GM12878 (cell line): ENCODE results near the gene PLCB4. TPM values are rescaled to one million over a fixed set of nuclear protein-coding genes. Genes with fewer than 3 reads are reported as not detected.
"Not testable (repeated sequence)": the region's sequence is repeated elsewhere in the genome, so short reads cannot be mapped to it uniquely, and the experiment has no call there.

ENCODE experiments used
- ATAC-seq: fragments of 200-7000 bp; cut with Tn5 transposase; 3 replicates; pipeline ENCODE4 v1.9.1; 2020; ENCODE audit warnings: mild to moderate bottlenecking, moderate library complexity
- BruUV-seq: library from RNA; stranded (reverse); fragments of 400-500 nt; replicated peaks from 2 replicates; lab custom pipeline; 2021; lab: Mats Ljungman, UMichigan
- CTCF ChIA-PET: fragments of 300-600 bp; sonication (Branson Sonifier 250); formaldehyde crosslinking; extraction: SDS; loops from one replicate; lab custom pipeline; 2021; ENCODE audit warnings: inconsistent platforms; lab: Yijun Ruan, JAX
- POLR2A ChIA-PET: fragments of 350-600 bp; formaldehyde crosslinking; extraction: SDS; loops from one replicate; lab custom pipeline; 2021; ENCODE audit warnings: inconsistent platforms; lab: Charles Lee
- RAD21 ChIA-PET: fragments of 300-600 bp; sonication (Branson Sonifier 250); formaldehyde crosslinking; loops from one replicate; lab custom pipeline; 2023; ENCODE audit warnings: antibody characterized with exemption; ENCODE audit not compliant: unreplicated experiment; lab: Charles Lee
- SMC1A ChIA-PET: fragments of 300-600 bp; sonication (Branson Sonifier 250); formaldehyde crosslinking; loops from one replicate; lab custom pipeline; 2023; ENCODE audit not compliant: unreplicated experiment, uncharacterized antibody; lab: Charles Lee
- DNase-seq: peaks from one replicate; pipeline ENCODE4 v3.0.0-alpha.2; 2011; ENCODE audit warnings: low read depth, low spot score
- FAIRE-seq: peaks from 3 replicates; lab custom pipeline; 2011; peaks lifted over from hg19 to GRCh38; lab: Jason Lieb, UNC
- H2AFZ ChIP-seq: 2 replicates; pipeline ENCODE4 v1.6.0; 2011; ENCODE audit warnings: low read depth, low read length, control low read depth; ENCODE audit not compliant: control insufficient read depth
- H3K27ac ChIP-seq: 2 replicates; pipeline ENCODE4 v1.5.1; 2011; ENCODE audit warnings: control low read depth; ENCODE audit not compliant: control insufficient read depth, insufficient read depth
- H3K27me3 ChIP-seq, 2 experiments: replicated peaks in 1 of 2; 2 replicates each; pipeline versions ENCODE4 v1.6.0 to v1.6.1; 2011; ENCODE audit warnings: low read length in 1 of 2; ENCODE audit not compliant: control insufficient read depth in 2 of 2, insufficient read depth in 2 of 2
- H3K36me3 ChIP-seq, 2 experiments: 2 replicates each; pipeline ENCODE4 v1.5.1; 2011; ENCODE audit warnings: low read length in 1 of 2; ENCODE audit not compliant: control insufficient read depth in 2 of 2, insufficient read depth in 2 of 2
- H3K4me1 ChIP-seq: 2 replicates; pipeline ENCODE4 v1.6.1; 2011; ENCODE audit warnings: mild to moderate bottlenecking, low read length, moderate library complexity, mixed read lengths; ENCODE audit not compliant: control insufficient read depth, insufficient read depth
- H3K4me2 ChIP-seq: 2 replicates; pipeline ENCODE4 v1.6.0; 2011; ENCODE audit warnings: control low read depth; ENCODE audit not compliant: control insufficient read depth, insufficient read depth
- H3K4me3 ChIP-seq: fragments of 200-600 bp; sonication (generic); 2 replicates; pipeline ENCODE4 v1.5.1; 2016
- H3K79me2 ChIP-seq: 2 replicates; pipeline ENCODE4 v1.6.0; 2011; ENCODE audit warnings: low read length; ENCODE audit not compliant: control insufficient read depth, insufficient read depth
- H3K9ac ChIP-seq: 2 replicates; pipeline ENCODE4 v1.8.0; 2011; ENCODE audit warnings: low read length, control low read depth, mixed read lengths; ENCODE audit not compliant: control insufficient read depth, insufficient read depth
- H3K9me3 ChIP-seq: replicated peaks from 3 replicates; pipeline ENCODE4 v1.5.1; 2011; ENCODE audit warnings: mild to moderate bottlenecking, low read length; ENCODE audit not compliant: control insufficient read depth, insufficient read depth
- H4K20me1 ChIP-seq: 2 replicates; pipeline ENCODE4 v1.6.0; 2011; ENCODE audit not compliant: control insufficient read depth, insufficient read depth
- CREB1 ChIP-seq: IDR thresholded peaks from 2 replicates; pipeline ENCODE4 v1.6.1; 2012; ENCODE audit warnings: low read depth, mild to moderate bottlenecking, inconsistent platforms
- KDM1A ChIP-seq: fragments of 200-600 bp; sonication (generic); IDR thresholded peaks from 2 replicates; pipeline ENCODE4 v1.6.1; 2016; ENCODE audit warnings: borderline replicate concordance
- PAX8 ChIP-seq: fragments of 450-650 bp; IDR thresholded peaks from 2 replicates; pipeline ENCODE4 v1.6.1; 2017; ENCODE audit warnings: mild to moderate bottlenecking, moderate library complexity
- POLR2A ChIP-seq: IDR thresholded peaks from 2 replicates; pipeline ENCODE4 v1.6.1; 2011; ENCODE audit warnings: low read depth, mild to moderate bottlenecking, low read length
- SP1 ChIP-seq: IDR thresholded peaks from one replicate; pipeline ENCODE4 v1.6.1; 2011; ENCODE audit warnings: low read depth, low read length
- WGBS: methylation state at CpG from one replicate; pipeline ENCODE4 v1.1.6; 2016; ENCODE audit warnings: low lambda C conversion rate; ENCODE audit not compliant: insufficient replicate concordance, insufficient coverage; ENCODE audit errors: missing lambda C conversion rate; 5-methylcytosine and 5-hydroxymethylcytosine counted together
- in situ Hi-C: fragments of 300-500 bp; cut with MboI; formaldehyde crosslinking; loops from 9 replicates; pipeline ENCODE4 v1.14.3; 2018; ENCODE audit warnings: mixed read lengths
- intact Hi-C: fragments of 100-400 bp; cut with micrococcal nuclease; formaldehyde crosslinking; loops from one replicate; pipeline ENCODE4 v1.14.2; 2022; ENCODE audit not compliant: unreplicated experiment
- polyA plus RNA-seq, 11 experiments: library from polyadenylated mRNA; depleted of rRNA in 4 of 11; unstranded in 6 of 11; stranded (reverse) in 5 of 11; fragments of >200 nt; fragmentation: Nextera tagmentation in 4 of 11; fragmentation: Illumina TruSeq in 1 of 11; extraction: Ambion mirVana in 4 of 11; extraction: Trizol in 1 of 11; gene quantifications; 1 replicate in 1 of 11; 2 replicates in 10 of 11; pipeline versions ENCODE4 v1.2.1 to v1.2.3, GENCODE V29; 2011 to 2016; ENCODE audit warnings: inconsistent platforms in 2 of 11, missing spikeins in 2 of 11, low read depth in 1 of 11
- total RNA-seq, 4 experiments: library from RNA; depleted of rRNA in 3 of 4; stranded (reverse); fragments of >200 nt in 3 of 4; fragmentation: Illumina TruSeq in 1 of 4; extraction: Trizol in 1 of 4; gene quantifications; 2 replicates each; pipeline versions ENCODE4 v1.2.1 to v1.2.3, GENCODE V29; 2013 to 2021
- TF ChIP-seq, protein P1 (sequence below): IDR thresholded peaks from 2 replicates; pipeline ENCODE4 v1.6.1; 2011; ENCODE audit warnings: borderline replicate concordance, low read depth, mild to moderate bottlenecking, moderate library complexity, mixed read lengths, low read length; ENCODE audit not compliant: insufficient read depth; ENCODE audit errors: extremely low read length
- TF ChIP-seq, protein P2 (sequence below): fragments of 450-650 bp; IDR thresholded peaks from 2 replicates; pipeline ENCODE4 v1.6.1; 2017; ENCODE audit warnings: mild to moderate bottlenecking, low read depth, inconsistent platforms; ENCODE audit not compliant: poor library complexity, severe bottlenecking

PLCB4 gene
- total and polyA plus RNA-seq, 10 of the 15 experiments (the other 5 are each of a cell fraction or from before 2014, with no cell fraction given) = not detected

GRCh38 chr20:9385345-9386310 lies 316.7 kb downstream of the PLCB4 start:
- POLR2A ChIA-PET, H3K4me3 ChIP-seq, H3K27ac ChIP-seq, H3K9ac ChIP-seq, BruUV-seq, FAIRE-seq, RAD21 ChIA-PET, H3K79me2 ChIP-seq, ATAC-seq, in situ Hi-C loops, H3K4me2 ChIP-seq, CTCF ChIA-PET, SMC1A ChIA-PET, H3K36me3 ChIP-seq, DNase-seq, H4K20me1 ChIP-seq, H3K27me3 ChIP-seq, H3K9me3 ChIP-seq, H3K4me1 ChIP-seq, H2AFZ ChIP-seq, intact Hi-C loops: not testable (repeated sequence)
- WGBS = 70% methylated on average over 52 of the region's 61 CpGs

DNA sequence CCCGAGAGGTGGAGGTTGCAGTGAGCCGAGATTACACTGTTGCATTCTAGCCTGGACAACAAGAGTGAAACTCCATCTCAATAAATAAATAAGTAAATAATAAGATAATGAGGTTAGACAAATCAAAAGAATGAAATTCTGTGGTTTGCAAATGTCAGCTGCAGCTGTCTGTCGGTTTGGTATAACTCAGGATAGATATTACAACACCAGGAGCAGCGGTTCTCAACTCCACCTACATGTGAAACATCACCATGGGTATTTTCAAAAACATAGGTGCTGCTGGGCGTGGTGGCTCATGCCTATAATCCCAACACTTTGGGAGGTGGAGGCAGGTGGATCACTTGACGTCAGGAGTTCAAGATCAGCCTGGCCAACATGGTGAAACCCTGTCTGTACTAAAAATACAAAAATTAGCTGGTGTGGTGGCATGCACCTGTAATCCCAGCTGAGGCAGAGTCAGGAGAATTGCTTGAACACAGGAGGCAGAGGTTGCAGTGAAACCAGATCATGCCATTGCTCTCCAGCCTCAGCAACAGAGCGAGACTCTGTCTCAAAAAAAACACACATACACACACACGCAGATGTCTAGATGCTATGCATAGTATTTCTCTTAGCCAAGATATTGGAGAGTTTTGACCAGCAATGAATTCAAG lies 319.4 kb downstream of the PLCB4 start:
- no TSS peak for BruUV-seq
- RAD21 ChIA-PET = no interaction called here

More for the DNA sequence above, 319.4 kb downstream of the PLCB4 start:
- in situ Hi-C loops = no loop called here
- intact Hi-C loops = no loop called here
- no peak for DNase-seq
- Histone ChIP-seq H4K20me1 (no peaks in the 10 kb centered on the region), H3K36me3 (no peaks in the 10 kb centered on the region), H3K9ac (no peak overlapping the region), H3K9me3 (no peaks in the 10 kb centered on the region), H2AFZ (no peak overlapping the region), H3K4me3 (no peak overlapping the region), H3K4me2 (no peak overlapping the region), H3K27ac (no peak overlapping the region), H3K4me1 (peaks cover 3% of the 10 kb centered on the region)
- FAIRE-seq = no peak
- ChIA-PET CTCF (interaction anchor here (1.6 kb wide), 1 partner anchor 20 kb away, joined by 3 read pairs; no protein-coding TSS in a partner anchor), POLR2A (no interaction called here)
- WGBS = 27% methylated on average over 8 of the region's 8 CpGs
- no peak for ATAC-seq
- TF ChIP-seq CREB1 = no peak
- TF ChIP-seq, protein P1, sequence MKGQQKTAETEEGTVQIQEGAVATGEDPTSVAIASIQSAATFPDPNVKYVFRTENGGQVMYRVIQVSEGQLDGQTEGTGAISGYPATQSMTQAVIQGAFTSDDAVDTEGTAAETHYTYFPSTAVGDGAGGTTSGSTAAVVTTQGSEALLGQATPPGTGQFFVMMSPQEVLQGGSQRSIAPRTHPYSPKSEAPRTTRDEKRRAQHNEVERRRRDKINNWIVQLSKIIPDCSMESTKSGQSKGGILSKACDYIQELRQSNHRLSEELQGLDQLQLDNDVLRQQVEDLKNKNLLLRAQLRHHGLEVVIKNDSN = no peak
- no peak for TF ChIP-seq PAX8
- TF ChIP-seq POLR2A = no peak
- TF ChIP-seq, protein P2, sequence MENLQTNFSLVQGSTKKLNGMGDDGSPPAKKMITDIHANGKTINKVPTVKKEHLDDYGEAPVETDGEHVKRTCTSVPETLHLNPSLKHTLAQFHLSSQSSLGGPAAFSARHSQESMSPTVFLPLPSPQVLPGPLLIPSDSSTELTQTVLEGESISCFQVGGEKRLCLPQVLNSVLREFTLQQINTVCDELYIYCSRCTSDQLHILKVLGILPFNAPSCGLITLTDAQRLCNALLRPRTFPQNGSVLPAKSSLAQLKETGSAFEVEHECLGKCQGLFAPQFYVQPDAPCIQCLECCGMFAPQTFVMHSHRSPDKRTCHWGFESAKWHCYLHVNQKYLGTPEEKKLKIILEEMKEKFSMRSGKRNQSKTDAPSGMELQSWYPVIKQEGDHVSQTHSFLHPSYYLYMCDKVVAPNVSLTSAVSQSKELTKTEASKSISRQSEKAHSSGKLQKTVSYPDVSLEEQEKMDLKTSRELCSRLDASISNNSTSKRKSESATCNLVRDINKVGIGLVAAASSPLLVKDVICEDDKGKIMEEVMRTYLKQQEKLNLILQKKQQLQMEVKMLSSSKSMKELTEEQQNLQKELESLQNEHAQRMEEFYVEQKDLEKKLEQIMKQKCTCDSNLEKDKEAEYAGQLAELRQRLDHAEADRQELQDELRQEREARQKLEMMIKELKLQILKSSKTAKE = no peak
- no peak for TF ChIP-seq SP1
- no peak for TF ChIP-seq KDM1A
- TF ChIP-seq, all 136 proteins: peak for 0
- Histone ChIP-seq H3K27me3 (no peaks in the 10 kb centered on the region), H3K79me2 (no peaks in the 10 kb centered on the region)
- SMC1A ChIA-PET = no interaction called here
